GM06990 (cell line): ENCODE data around the gene PPP1R13B.

Experiments used
- DNase-seq: peaks from one replicate; pipeline ENCODE4 v3.0.0-alpha.2; 2011; ENCODE audit not compliant: insufficient read length; ENCODE audit errors: extremely low read depth
- H3K27me3 ChIP-seq: replicated peaks from 2 replicates; pipeline ENCODE4 v1.6.0; 2011; ENCODE audit warnings: low read length; ENCODE audit not compliant: control insufficient read depth, insufficient read depth
- H3K36me3 ChIP-seq: 2 replicates; pipeline ENCODE4 v1.5.1; 2011; ENCODE audit warnings: low read length; ENCODE audit not compliant: control insufficient read depth, insufficient read depth
- H3K4me3 ChIP-seq: replicated peaks from 2 replicates; pipeline ENCODE4 v1.5.1; 2011; ENCODE audit warnings: low read depth, mild to moderate bottlenecking, control low read depth, low read length
- CTCF ChIP-seq: IDR thresholded peaks from 2 replicates; pipeline ENCODE4 v1.5.1; 2011; ENCODE audit warnings: low read length, control low read depth, mild to moderate bottlenecking, inconsistent platforms; ENCODE audit not compliant: insufficient read depth, poor library complexity, severe bottlenecking

The PPP1R13B gene

DNA sequence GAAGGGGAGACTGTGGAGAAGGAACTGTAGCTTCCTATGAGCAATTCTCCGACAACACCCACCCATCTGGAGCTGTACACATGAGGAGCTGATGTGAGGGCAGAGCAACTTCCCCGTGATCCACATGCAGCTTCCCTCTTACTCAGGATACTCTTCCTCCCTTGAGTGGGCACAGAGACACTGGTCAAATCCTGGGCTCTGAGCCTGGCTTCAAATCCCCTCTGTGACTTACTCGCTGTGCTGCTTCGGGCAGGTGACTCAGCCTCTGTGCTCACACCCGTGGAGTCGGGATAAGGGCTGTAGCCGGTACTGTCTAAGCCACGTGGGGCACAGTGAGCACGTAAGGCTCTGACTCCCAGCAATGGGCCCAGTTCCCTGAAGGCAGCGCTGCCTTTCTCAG, 100.7 kb downstream of the PPP1R13B start:
- H3K4me3 ChIP-seq: no peak overlapping the region
- no peaks in the 10 kb centered on the region; the same call in none of the 2 replicates for H3K36me3 ChIP-seq
- no peak for DNase-seq
- no peaks in the 10 kb centered on the region for H3K27me3 ChIP-seq
- TF ChIP-seq CTCF: no peak

DNA sequence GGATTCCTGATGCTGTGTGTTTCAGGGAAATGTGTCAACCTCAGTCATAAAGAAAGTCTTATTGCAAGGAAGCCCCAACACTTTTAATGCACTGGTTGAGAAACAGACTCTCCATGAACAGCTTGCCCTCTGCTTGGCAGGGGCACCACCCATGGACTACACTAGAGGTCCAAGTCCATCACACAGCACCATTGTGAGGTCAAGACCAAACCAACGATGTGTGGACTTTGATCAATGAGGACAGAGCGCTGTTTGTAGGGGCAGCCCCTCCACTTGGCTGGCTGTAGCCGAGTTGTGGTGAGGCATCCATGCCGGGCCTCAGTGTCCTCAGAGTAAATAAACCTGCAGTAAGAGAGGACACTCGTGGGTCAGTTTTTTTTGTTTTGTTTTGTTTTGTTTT, 102.0 kb downstream of the PPP1R13B start:
- TF ChIP-seq CTCF: no peak
- peaks cover 5% of the 10 kb centered on the region for H3K36me3 ChIP-seq
- no peak overlapping the region for H3K4me3 ChIP-seq
- H3K27me3 ChIP-seq: no peaks in the 10 kb centered on the region
- no peak for DNase-seq

DNA sequence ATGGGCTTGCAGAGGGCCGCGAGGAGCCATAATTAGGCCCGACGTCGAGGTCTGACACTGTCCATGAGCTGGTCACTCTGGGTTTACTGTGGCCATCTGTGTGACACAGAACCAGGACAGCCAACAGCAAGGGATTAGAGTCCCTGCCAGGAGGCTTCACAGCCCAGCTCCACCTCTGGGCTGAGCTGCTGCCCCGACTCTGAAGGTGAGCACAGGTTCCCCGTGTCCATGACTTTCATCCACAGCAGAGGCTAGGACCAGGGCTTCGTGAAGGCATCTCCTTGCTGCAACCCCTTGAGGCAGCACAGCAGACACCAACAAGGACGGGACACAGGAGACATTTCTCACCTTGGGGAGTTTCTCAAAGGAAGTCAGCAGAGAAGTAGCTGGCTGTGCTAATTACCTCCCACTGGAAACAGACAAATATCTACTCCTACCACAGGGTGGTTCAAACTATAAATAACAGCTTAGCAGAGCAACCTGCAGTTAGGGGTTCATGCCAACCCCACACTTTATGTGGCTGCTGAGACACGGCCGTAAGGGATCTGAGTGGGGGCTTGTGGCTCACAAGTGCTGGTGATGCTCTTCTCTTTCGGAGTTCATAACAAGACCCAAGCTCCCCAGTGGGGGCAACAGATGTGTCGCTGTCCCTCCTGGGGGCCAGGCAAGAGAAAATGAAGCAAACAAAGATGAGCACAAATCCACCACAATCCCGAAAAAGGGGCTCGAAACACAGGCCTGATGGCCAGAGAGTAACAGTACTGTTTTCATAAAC, 102.6 kb downstream of the PPP1R13B start:
- Histone ChIP-seq H3K27me3 (no peaks in the 10 kb centered on the region), H3K4me3 (no peak overlapping the region), H3K36me3 (peaks cover 5% of the 10 kb centered on the region)
- no peak for TF ChIP-seq CTCF
- DNase-seq: no peak

GRCh38 chr14:103743691-103744090, 103.7 kb downstream of the PPP1R13B start:
- TF ChIP-seq CTCF: no peak
- peaks cover 5% of the 10 kb centered on the region for H3K36me3 ChIP-seq
- DNase-seq: no peak
- H3K27me3 ChIP-seq: no peaks in the 10 kb centered on the region
- H3K4me3 ChIP-seq: no peak overlapping the region

- DNase-seq: no peak
- no peak for TF ChIP-seq CTCF
- Histone ChIP-seq H3K4me3 (no peak overlapping the region), H3K27me3 (no peaks in the 10 kb centered on the region), H3K36me3 (peaks cover 5% of the 10 kb centered on the region)
Measured at GRCh38 chr14:103742499-103743255, 104.7 kb downstream of the PPP1R13B start.
